Measurements from ENCODE around the gene PUS1. TPM values are rescaled to one million over a fixed set of nuclear protein-coding genes. Genes with fewer than 3 reads are reported as not detected.
"Not testable (repeated sequence)": the region's sequence is repeated elsewhere in the genome, so short reads cannot be mapped to it uniquely, and the experiment has no call there.

Gene PUS1
- total and polyA plus RNA-seq, 7 experiments from 2014 or later, result 15.0 to 54.9 (median 37.1) TPM

DNA sequence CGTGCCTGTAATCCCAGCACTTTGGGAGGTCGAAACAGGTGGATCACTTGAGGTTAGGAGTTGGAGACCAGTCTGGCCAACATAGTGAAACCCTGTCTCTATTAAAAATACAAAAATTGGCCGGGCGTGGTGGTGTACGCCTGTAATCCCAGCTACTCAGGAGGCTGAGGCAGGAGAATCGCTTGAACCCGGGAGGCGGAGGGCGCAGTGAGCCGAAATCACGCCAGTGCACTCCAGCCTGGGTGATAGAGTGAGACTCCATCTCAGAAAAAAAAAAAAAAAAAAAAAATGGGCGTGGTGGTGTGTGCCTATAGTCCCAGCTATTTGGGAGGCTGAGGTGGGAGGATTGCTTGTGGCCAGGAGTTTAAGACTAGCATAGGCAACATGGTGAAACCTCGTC lies 25.4 kb downstream of the PUS1 start:
- CTCF ChIA-PET, H3K36me3 Mint-ChIP-seq: not testable (repeated sequence)
- H3K27ac Mint-ChIP-seq, result peak overlapping the region in 2 of 9 donors; percentile 48 to 65

DNA sequence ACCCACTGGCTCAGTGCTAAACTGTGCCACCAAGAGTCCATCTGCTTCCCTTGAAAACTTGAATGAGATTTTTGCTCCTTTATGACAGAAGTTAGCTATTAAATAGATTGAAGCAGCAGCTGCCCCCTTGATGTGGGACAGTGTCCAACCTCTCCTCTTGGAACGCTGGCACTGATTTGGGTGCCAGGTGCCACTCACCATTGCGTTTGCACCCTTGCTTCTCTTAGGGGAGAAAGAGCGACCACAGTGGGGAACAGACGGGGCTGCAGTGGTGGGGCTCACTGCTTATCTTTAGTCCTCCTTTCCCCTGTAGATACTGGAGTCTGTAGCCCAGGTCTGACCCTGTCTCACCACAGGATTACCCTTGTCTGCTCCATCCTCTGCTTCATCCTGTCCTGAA lies 30.0 kb downstream of the PUS1 start:
- peaks cover 0 to 12% (median 7%) of the 10 kb centered on the region in 3 experiments for H3K36me3 ChIP-seq (ENCODE audit: control insufficient read depth in 2 of 3, insufficient read depth in 3 of 3, low read length in 3 of 3)
- H3K4me3 Mint-ChIP-seq, result peak overlapping the region in 1 of 10 donors; percentile 11
- H3K27me3 ChIP-seq (ENCODE audit: control insufficient read depth in 2 of 2, insufficient read depth in 2 of 2, low read length in 2 of 2), result no peaks in the 10 kb centered on the region
- intact Hi-C loops (cut with micrococcal nuclease), result loop anchor here in 1 of 2 donors (10.0 kb wide), 1 partner anchor 126 kb away; no protein-coding TSS in a partner anchor
- H3K27ac Mint-ChIP-seq, result peak overlapping the region; percentile 15 to 87 (median 75)
- H3K36me3 Mint-ChIP-seq, result peaks cover 0 to 10% (median 6%) of the 10 kb centered on the region in 5 donors
- no peak for DNase-seq
- H3K27me3 Mint-ChIP-seq, result no peaks in the 10 kb centered on the region
- peaks cover 9 to 31% of the 10 kb centered on the region in 2 donors for H3K4me1 ChIP-seq (ENCODE audit: control insufficient read depth in 2 of 2, insufficient read depth in 2 of 2, low read length in 2 of 2)
- H3K4me3 ChIP-seq (ENCODE audit: low read length), result no peak overlapping the region
- no peaks in the 10 kb centered on the region for H3K9me3 ChIP-seq (ENCODE audit: control insufficient read depth in 2 of 3, low read length in 3 of 3)
- H3K9me3 Mint-ChIP-seq, result no peaks in the 10 kb centered on the region
- ChIA-PET CTCF (no interaction called here), POLR2A (interaction anchor here (1.4 kb wide), 1 partner anchor 10 kb away, joined by 4 read pairs; the partner anchor contains the start of gene EP400)
- no peak for ATAC-seq
- peaks cover 47 to 75% (median 62%) of the 10 kb centered on the region in 7 donors for H3K4me1 Mint-ChIP-seq
- H3K27ac ChIP-seq (ENCODE audit: low read depth, low read length), result peak overlapping the region; percentile 7

More for the DNA sequence above, 25.4 kb downstream of the PUS1 start:
- H3K27ac ChIP-seq (ENCODE audit: low read depth, low read length); H3K27me3 Mint-ChIP-seq; H3K36me3 ChIP-seq (ENCODE audit: control insufficient read depth in 2 of 3, insufficient read depth in 3 of 3, low read length in 3 of 3); H3K4me3 ChIP-seq (ENCODE audit: low read length); DNase-seq; H3K9me3 ChIP-seq (ENCODE audit: control insufficient read depth in 2 of 3, low read length in 3 of 3); ATAC-seq; POLR2A ChIA-PET; H3K4me3 Mint-ChIP-seq; H3K27me3 ChIP-seq (ENCODE audit: control insufficient read depth in 2 of 2, insufficient read depth in 2 of 2, low read length in 2 of 2); H3K9me3 Mint-ChIP-seq: not testable (repeated sequence)
- intact Hi-C loops (cut with micrococcal nuclease), result loop anchor here in 1 of 2 donors (10.0 kb wide), 1 partner anchor 130 kb away; no protein-coding TSS in a partner anchor
- H3K4me1 ChIP-seq (ENCODE audit: control insufficient read depth in 2 of 2, insufficient read depth in 2 of 2, low read length in 2 of 2), result peaks cover 4 to 30% of the 10 kb centered on the region in 2 donors
- peaks cover 39 to 71% (median 51%) of the 10 kb centered on the region in 7 donors for H3K4me1 Mint-ChIP-seq

DNA sequence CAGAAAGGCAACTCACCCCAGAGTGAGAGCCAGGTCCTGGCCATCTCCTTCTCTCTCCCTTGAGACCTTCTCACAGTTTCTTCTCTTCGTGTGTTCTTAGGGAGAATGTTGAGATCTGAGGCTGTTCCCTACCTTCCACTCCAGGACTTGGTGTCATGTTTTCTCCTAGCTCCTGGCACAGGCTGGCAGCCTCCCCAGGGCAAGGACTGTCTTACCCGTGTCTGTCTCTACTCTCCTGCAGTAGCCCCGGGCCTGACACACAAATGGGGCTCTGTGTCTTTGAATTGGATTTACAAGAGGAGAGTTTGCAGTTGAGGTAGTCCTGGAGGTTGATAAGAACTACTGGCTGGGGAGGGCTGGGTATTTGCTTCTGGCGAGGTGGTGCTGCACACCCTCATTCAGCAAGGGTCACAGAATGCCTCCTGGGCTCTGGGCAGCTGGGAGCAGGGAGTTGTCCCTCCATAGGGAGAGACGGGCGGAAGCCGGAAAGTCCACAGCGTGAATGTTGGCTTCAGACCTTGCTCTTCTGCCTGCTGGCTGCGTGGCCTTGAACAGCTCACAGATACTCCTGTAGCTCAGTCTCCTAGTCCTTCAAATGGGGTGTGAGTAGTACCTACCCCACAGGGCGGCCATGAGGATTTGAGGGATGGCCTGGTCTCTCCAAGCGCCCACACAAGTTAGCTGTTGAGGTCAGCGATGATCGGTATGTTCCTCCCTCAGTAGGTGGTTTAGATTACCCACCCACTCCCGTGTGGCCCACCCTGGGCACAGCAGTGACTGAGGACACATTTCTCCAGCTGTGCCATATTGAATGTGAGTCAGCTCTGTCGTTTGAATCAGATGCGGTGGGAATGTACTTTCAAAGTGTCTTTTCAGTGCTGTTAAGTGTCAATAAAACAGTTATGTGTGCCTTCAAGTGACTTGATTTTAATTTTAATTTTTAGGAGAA lies 30.8 kb downstream of the PUS1 start:
- Histone ChIP-seq H3K4me1 (ENCODE audit: control insufficient read depth in 2 of 2, insufficient read depth in 2 of 2, low read length in 2 of 2) (peaks cover 11 to 33% of the 10 kb centered on the region in 2 donors), H3K27ac (ENCODE audit: low read depth, low read length) (peak overlapping the region; percentile 7), H3K9me3 (ENCODE audit: control insufficient read depth in 2 of 3, low read length in 3 of 3) (no peaks in the 10 kb centered on the region), H3K27me3 (ENCODE audit: control insufficient read depth in 2 of 2, insufficient read depth in 2 of 2, low read length in 2 of 2) (no peaks in the 10 kb centered on the region), H3K4me3 (ENCODE audit: low read length) (no peak overlapping the region), H3K36me3 (ENCODE audit: control insufficient read depth in 2 of 3, insufficient read depth in 3 of 3, low read length in 3 of 3) (peaks cover 0 to 12% (median 7%) of the 10 kb centered on the region in 3 experiments)
- peaks cover 0 to 13% (median 7%) of the 10 kb centered on the region in 5 donors for H3K36me3 Mint-ChIP-seq
- H3K9me3 Mint-ChIP-seq, result no peaks in the 10 kb centered on the region
- ChIA-PET POLR2A (interaction anchor here (0.6 to 1.4 kb wide), 2 partner anchors 10 to 66 kb away, joined by 4 read pairs; partner anchors contain the start of gene EP400), CTCF (no interaction called here)
- intact Hi-C loops (cut with micrococcal nuclease), result loop anchor here in 1 of 2 donors (5.0 to 10.0 kb wide), 2 partner anchors 33 to 125 kb away; partner anchors contain the start of gene PUS1
- H3K4me1 Mint-ChIP-seq, result peaks cover 52 to 80% (median 67%) of the 10 kb centered on the region in 7 donors
- ATAC-seq (no peak), DNase-seq (no peak)
- H3K27ac Mint-ChIP-seq, result peak overlapping the region in 8 of 9 donors; percentile 40 to 87 (median 68)
- no peaks in the 10 kb centered on the region for H3K27me3 Mint-ChIP-seq
- peak overlapping the region in 2 of 10 donors; percentile 11 to 19 for H3K4me3 Mint-ChIP-seq

DNA sequence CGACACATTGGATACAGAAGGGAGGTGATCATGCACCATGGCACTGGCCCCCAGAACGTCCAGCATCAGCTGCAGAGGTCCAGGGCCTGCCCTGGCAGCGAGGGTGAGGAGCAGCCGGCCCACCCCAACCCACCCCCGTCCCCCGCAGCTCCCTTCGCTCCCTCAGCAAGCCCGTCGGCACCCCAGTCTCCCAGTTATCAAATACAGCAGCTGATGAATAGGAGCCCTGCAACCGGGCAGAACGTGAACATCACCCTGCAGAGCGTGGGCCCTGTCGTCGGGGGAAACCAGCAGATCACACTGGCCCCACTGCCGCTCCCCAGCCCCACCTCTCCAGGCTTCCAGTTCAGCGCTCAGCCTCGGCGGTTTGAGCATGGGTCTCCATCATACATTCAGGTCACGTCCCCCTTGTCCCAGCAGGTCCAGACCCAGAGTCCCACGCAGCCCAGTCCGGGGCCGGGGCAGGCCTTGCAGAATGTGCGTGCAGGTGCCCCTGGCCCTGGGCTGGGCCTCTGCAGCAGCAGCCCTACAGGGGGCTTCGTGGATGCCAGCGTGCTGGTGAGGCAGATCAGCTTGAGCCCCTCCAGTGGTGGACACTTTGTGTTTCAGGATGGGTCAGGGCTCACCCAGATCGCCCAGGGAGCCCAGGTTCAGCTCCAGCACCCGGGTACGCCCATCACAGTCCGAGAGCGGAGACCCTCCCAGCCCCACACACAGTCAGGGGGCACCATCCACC lies 31.7 kb downstream of the PUS1 start:
- peaks cover 0 to 12% (median 7%) of the 10 kb centered on the region in 3 experiments for H3K36me3 ChIP-seq (ENCODE audit: control insufficient read depth in 2 of 3, insufficient read depth in 3 of 3, low read length in 3 of 3)
- H3K9me3 Mint-ChIP-seq; H3K4me3 ChIP-seq (ENCODE audit: low read length); H3K27me3 ChIP-seq (ENCODE audit: control insufficient read depth in 2 of 2, insufficient read depth in 2 of 2, low read length in 2 of 2); H3K4me3 Mint-ChIP-seq; ATAC-seq; CTCF ChIA-PET; H3K27ac ChIP-seq (ENCODE audit: low read depth, low read length); H3K9me3 ChIP-seq (ENCODE audit: control insufficient read depth in 2 of 3, low read length in 3 of 3); H3K27me3 Mint-ChIP-seq; DNase-seq; POLR2A ChIA-PET: not testable (repeated sequence)
- peak overlapping the region in 2 of 9 donors; percentile 13 to 32 for H3K27ac Mint-ChIP-seq
- peaks cover 56 to 83% (median 71%) of the 10 kb centered on the region in 7 donors for H3K4me1 Mint-ChIP-seq
- intact Hi-C loops (cut with micrococcal nuclease), result loop anchor here in 1 of 2 donors (5.0 kb wide), 1 partner anchor 33 kb away; the partner anchor contains the start of gene PUS1
- peaks cover 17 to 33% of the 10 kb centered on the region in 2 donors for H3K4me1 ChIP-seq (ENCODE audit: control insufficient read depth in 2 of 2, insufficient read depth in 2 of 2, low read length in 2 of 2)
- H3K36me3 Mint-ChIP-seq, result peaks cover 0 to 20% (median 7%) of the 10 kb centered on the region in 5 donors

DNA sequence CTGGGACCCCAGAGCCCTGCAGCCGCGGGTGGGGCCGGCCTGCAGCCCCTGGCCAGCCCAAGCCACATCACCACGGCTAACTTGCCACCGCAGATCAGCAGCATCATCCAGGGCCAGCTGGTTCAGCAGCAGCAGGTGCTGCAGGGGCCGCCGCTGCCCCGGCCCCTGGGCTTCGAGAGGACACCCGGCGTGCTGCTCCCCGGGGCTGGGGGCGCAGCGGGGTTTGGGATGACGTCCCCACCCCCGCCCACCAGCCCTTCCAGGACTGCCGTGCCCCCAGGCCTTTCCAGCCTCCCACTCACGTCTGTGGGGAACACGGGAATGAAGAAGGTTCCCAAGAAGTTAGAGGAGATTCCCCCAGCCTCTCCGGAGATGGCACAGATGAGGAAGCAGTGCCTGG lies 32.3 kb downstream of the PUS1 start:
- H3K9me3 ChIP-seq (ENCODE audit: control insufficient read depth in 2 of 3, low read length in 3 of 3); CTCF ChIA-PET; H3K4me3 Mint-ChIP-seq; ATAC-seq; H3K27me3 Mint-ChIP-seq; H3K9me3 Mint-ChIP-seq; DNase-seq; H3K27me3 ChIP-seq (ENCODE audit: control insufficient read depth in 2 of 2, insufficient read depth in 2 of 2, low read length in 2 of 2); H3K4me3 ChIP-seq (ENCODE audit: low read length); H3K27ac ChIP-seq (ENCODE audit: low read depth, low read length): not testable (repeated sequence)
- POLR2A ChIA-PET, result interaction anchor here (1.0 kb wide), 1 partner anchor 11 kb away, joined by 3 read pairs; no protein-coding TSS in a partner anchor
- Mint-ChIP-seq H3K36me3 (peaks cover 0 to 20% (median 7%) of the 10 kb centered on the region in 5 donors), H3K27ac (peak overlapping the region in 3 of 9 donors; percentile 78 to 84 (median 78)), H3K4me1 (peaks cover 50 to 78% (median 65%) of the 10 kb centered on the region in 7 donors)
- Histone ChIP-seq H3K36me3 (ENCODE audit: control insufficient read depth in 2 of 3, insufficient read depth in 3 of 3, low read length in 3 of 3) (peaks cover 0 to 12% (median 7%) of the 10 kb centered on the region in 3 experiments), H3K4me1 (ENCODE audit: control insufficient read depth in 2 of 2, insufficient read depth in 2 of 2, low read length in 2 of 2) (peaks cover 17 to 27% of the 10 kb centered on the region in 2 donors)
- intact Hi-C loops (cut with micrococcal nuclease), result loop anchor here in 1 of 2 donors (5.0 kb wide), 1 partner anchor 34 kb away; the partner anchor contains the start of gene PUS1

DNA sequence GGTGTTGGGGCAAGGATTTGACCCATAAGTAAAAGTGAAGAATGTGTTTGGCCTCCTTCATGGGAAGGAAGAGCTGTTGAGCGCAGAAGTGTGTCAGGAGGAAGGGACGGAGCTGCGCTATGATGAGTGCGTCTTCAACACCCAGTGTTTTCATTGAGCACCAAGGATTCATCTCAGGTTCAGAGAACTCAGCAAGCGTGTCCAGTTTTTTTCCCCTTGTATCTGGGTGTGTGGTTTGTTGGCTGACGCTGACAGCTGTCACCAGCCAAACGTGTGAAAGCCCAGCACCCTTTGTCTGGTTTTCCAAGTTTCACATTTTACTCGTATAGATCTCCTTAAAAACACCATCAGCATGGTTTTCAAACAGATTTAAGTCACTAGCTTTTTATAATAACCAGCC lies 33.0 kb downstream of the PUS1 start:
- Mint-ChIP-seq H3K4me3 (peak overlapping the region in 1 of 10 donors; percentile 2), H3K9me3 (no peaks in the 10 kb centered on the region), H3K27ac (peak overlapping the region in 8 of 9 donors; percentile 24 to 88 (median 75)), H3K4me1 (peaks cover 47 to 70% (median 60%) of the 10 kb centered on the region in 7 donors), H3K27me3 (no peaks in the 10 kb centered on the region), H3K36me3 (peaks cover 0 to 20% (median 7%) of the 10 kb centered on the region in 5 donors)
- intact Hi-C loops (cut with micrococcal nuclease), result loop anchor here in 1 of 2 donors (5.0 kb wide), 1 partner anchor 35 kb away; the partner anchor contains the start of gene PUS1
- Histone ChIP-seq H3K4me1 (ENCODE audit: control insufficient read depth in 2 of 2, insufficient read depth in 2 of 2, low read length in 2 of 2) (peaks cover 17 to 26% of the 10 kb centered on the region in 2 donors), H3K9me3 (ENCODE audit: control insufficient read depth in 2 of 3, low read length in 3 of 3) (no peaks in the 10 kb centered on the region), H3K27ac (ENCODE audit: low read depth, low read length) (peak overlapping the region; percentile 57), H3K4me3 (ENCODE audit: low read length) (no peak overlapping the region), H3K36me3 (ENCODE audit: control insufficient read depth in 2 of 3, insufficient read depth in 3 of 3, low read length in 3 of 3) (peaks cover 0 to 12% (median 7%) of the 10 kb centered on the region in 3 experiments), H3K27me3 (ENCODE audit: control insufficient read depth in 2 of 2, insufficient read depth in 2 of 2, low read length in 2 of 2) (no peaks in the 10 kb centered on the region)
- CTCF ChIA-PET, result interaction anchor here (0.6 kb wide), 1 partner anchor 558 kb away, joined by 3 read pairs; no protein-coding TSS in a partner anchor
- no peak for ATAC-seq
- DNase-seq, result no peak
- POLR2A ChIA-PET, result interaction anchor here (1.0 kb wide), 1 partner anchor 12 kb away, joined by 3 read pairs; no protein-coding TSS in a partner anchor
